ENCODE measurements around the gene AXIN1.

GRCh38 chr16:339680-340079, 12.8 kb downstream of the AXIN1 start:
- TF ChIP-seq CTCF (IDR thresholded peaks at IDR 0.05) (no peak), TEAD4 (CRISPR knock-in tag; IDR thresholded peaks at IDR 0.05) (no peak), NFE2L1 (CRISPR knock-in tag; IDR thresholded peaks at IDR 0.05) (no peak), ZNF416 (CRISPR knock-in tag; IDR thresholded peaks at IDR 0.05) (no peak), CREB1 (CRISPR knock-in tag; IDR thresholded peaks at IDR 0.05) (no peak), TEAD1 (CRISPR knock-in tag; IDR thresholded peaks at IDR 0.05) (no peak), FOXP1 (CRISPR knock-in tag; IDR thresholded peaks at IDR 0.05; ENCODE audit: borderline replicate concordance) (no peak), ZNF263 (CRISPR knock-in tag; IDR thresholded peaks at IDR 0.05; ENCODE audit: low read depth) (no peak), USF2 (CRISPR knock-in tag; IDR thresholded peaks at IDR 0.05) (no peak), PREB (CRISPR knock-in tag; IDR thresholded peaks at IDR 0.05; ENCODE audit: borderline replicate concordance) (no peak), ZBTB43 (CRISPR knock-in tag; IDR thresholded peaks at IDR 0.05) (no peak), GRHL2 (CRISPR knock-in tag; IDR thresholded peaks at IDR 0.05; ENCODE audit: insufficient replicate concordance, severe bottlenecking) (no peak), FOXP4 (CRISPR knock-in tag; IDR thresholded peaks at IDR 0.05) (no peak)

Measured in WTC11 (cell line).